Thymus (tissue), 11 donors: ENCODE data around the gene TMC6. TPM values are rescaled to one million over a fixed set of nuclear protein-coding genes. Genes with fewer than 3 reads are reported as not detected.

Experiments
- DNase-seq, 9 donors: peaks; one replicate each; pipeline ENCODE4 v3.0.0-alpha.2; 2013; ENCODE audit warnings: low spot score in 9 of 9, low read depth in 6 of 9, missing footprints in 1 of 9
- H3K27ac ChIP-seq, 2 donors: one replicate each; pipeline ENCODE4 v1.5.1; 2013; ENCODE audit warnings: control low read depth in 1 of 2, low read depth in 1 of 2, low read length in 1 of 2, mild to moderate bottlenecking in 1 of 2, moderate library complexity in 1 of 2
- H3K27me3 ChIP-seq, 2 donors: one replicate each; pipeline ENCODE4 v1.5.1; 2013; ENCODE audit warnings: low read length in 1 of 2; ENCODE audit not compliant: control insufficient read depth in 2 of 2, insufficient read depth in 1 of 2
- H3K36me3 ChIP-seq, 2 donors: one replicate each; pipeline ENCODE4 v1.5.1; 2013; ENCODE audit warnings: low read length in 1 of 2, mild to moderate bottlenecking in 1 of 2, moderate library complexity in 1 of 2; ENCODE audit not compliant: control insufficient read depth in 2 of 2, insufficient read depth in 2 of 2
- H3K4me1 ChIP-seq, 2 donors: one replicate each; pipeline ENCODE4 v1.5.1; 2013; ENCODE audit warnings: low read length in 2 of 2; ENCODE audit not compliant: control insufficient read depth in 2 of 2, insufficient read depth in 2 of 2
- H3K4me3 ChIP-seq, 2 donors: one replicate each; pipeline ENCODE4 v1.5.1; 2013; ENCODE audit warnings: low read length in 2 of 2, control low read depth in 1 of 2, mild to moderate bottlenecking in 1 of 2
- H3K9me3 ChIP-seq, 2 donors: one replicate each; pipeline ENCODE4 v1.5.1; 2013; ENCODE audit warnings: low read length in 1 of 2, mild to moderate bottlenecking in 1 of 2; ENCODE audit not compliant: control insufficient read depth in 2 of 2, insufficient read depth in 1 of 2
- WGBS: extraction: QIAGEN DNeasy Blood & Tissue Kit; methylation state at CpG from one replicate; pipeline ENCODE4 v1.1.7; 2013; 5-methylcytosine and 5-hydroxymethylcytosine counted together
- polyA plus RNA-seq: library from polyadenylated mRNA; stranded (reverse); fragments of 200-250 nt; gene quantifications from one replicate; pipeline ENCODE4 v1.2.3, GENCODE V29; 2013
- total RNA-seq: library from RNA; stranded (reverse); fragments of 120-200 nt; gene quantifications from one replicate; pipeline ENCODE4 v1.2.4, GENCODE V29; 2013
- donor health status: healthy.

Gene TMC6
- total and polyA plus RNA-seq, 2 donors = 83.7 to 174 TPM

- Histone ChIP-seq H3K4me1 (peaks cover 7 to 17% of the 10 kb centered on the region in 2 donors), H3K36me3 (peaks cover 57 to 76% of the 10 kb centered on the region in 2 donors)
Measured at GRCh38 chr17:78113804-78114785, 14.5 kb downstream of the TMC6 start.

GRCh38 chr17:78112518-78113471, 15.8 kb downstream of the TMC6 start:
- Histone ChIP-seq H3K4me1 (peaks cover 4 to 17% of the 10 kb centered on the region in 2 donors), H3K36me3 (peaks cover 61 to 81% of the 10 kb centered on the region in 2 donors), H3K4me3 (no peak overlapping the region), H3K9me3 (no peaks in the 10 kb centered on the region), H3K27ac (peak overlapping the region; percentile 37 to 60), H3K27me3 (no peaks in the 10 kb centered on the region)
- peak in 3 of 9 donors; percentile 66 to 72 (median 71) for DNase-seq
- 73% methylated on average over 33 of the region's 33 CpGs for WGBS

More at GRCh38 chr17:78113804-78114785, 14.5 kb downstream of the TMC6 start:
- DNase-seq = no peak
- Histone ChIP-seq H3K9me3 (no peaks in the 10 kb centered on the region), H3K27me3 (no peaks in the 10 kb centered on the region), H3K4me3 (no peak overlapping the region), H3K27ac (no peak overlapping the region)
- WGBS = 95% methylated on average over 25 of the region's 25 CpGs

DNA sequence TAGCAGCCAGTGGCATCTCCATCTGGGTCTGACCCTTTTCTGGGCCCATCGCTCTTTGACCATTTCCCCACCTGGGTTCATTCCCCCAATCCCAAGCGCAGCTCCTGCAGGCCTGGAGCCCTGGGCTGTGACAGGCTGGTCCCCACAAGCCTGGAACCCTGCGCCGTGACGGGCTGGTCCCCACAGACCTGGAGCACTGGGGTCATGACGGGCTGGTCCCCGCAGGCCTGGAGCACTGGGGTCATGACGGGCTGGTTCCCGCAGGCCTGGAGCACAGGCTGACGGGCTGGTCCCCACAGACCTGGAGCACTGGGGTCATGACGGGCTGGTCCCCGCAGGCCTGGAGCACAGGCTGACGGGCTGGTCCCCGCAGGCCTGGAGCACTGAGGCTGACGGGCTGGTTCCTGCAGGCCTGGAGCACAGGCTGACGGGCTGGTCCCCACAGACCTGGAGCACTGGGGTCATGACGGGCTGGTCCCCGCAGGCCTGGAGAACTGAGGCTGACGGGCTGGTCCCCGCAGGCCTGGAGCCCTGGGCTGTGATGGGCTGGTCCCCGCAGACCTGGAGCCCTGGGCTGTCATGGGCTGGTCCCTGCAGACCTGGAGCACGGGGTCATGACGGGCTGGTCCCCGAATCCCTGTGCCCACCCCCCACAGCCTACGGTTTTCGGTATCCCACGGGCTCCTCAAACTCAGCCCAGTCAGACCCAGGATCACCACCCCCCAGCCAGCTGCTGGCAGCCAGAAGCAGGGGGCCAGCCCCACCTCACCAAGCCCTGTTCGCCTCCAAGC, 16.6 kb downstream of the TMC6 start:
- Histone ChIP-seq H3K9me3 (no peaks in the 10 kb centered on the region), H3K27ac (peak overlapping the region; percentile 37 to 42), H3K36me3 (peaks cover 61 to 80% of the 10 kb centered on the region in 2 donors), H3K4me3 (no peak overlapping the region), H3K27me3 (no peaks in the 10 kb centered on the region), H3K4me1 (peaks cover 0 to 17% of the 10 kb centered on the region in 2 donors)
- no peak for DNase-seq
- WGBS = 95% methylated on average over 28 of the region's 28 CpGs

- Histone ChIP-seq H3K27me3 (no peaks in the 10 kb centered on the region), H3K36me3 (peaks cover 63 to 79% of the 10 kb centered on the region in 2 donors), H3K27ac (no peak overlapping the region), H3K4me3 (no peak overlapping the region), H3K4me1 (peaks cover 0 to 17% of the 10 kb centered on the region in 2 donors), H3K9me3 (peaks cover 0 to 2% of the 10 kb centered on the region in 2 donors)
- no peak for DNase-seq
- 96% methylated on average over 19 of the region's 19 CpGs for WGBS
Measured at GRCh38 chr17:78111016-78111726, 17.4 kb downstream of the TMC6 start.

DNA sequence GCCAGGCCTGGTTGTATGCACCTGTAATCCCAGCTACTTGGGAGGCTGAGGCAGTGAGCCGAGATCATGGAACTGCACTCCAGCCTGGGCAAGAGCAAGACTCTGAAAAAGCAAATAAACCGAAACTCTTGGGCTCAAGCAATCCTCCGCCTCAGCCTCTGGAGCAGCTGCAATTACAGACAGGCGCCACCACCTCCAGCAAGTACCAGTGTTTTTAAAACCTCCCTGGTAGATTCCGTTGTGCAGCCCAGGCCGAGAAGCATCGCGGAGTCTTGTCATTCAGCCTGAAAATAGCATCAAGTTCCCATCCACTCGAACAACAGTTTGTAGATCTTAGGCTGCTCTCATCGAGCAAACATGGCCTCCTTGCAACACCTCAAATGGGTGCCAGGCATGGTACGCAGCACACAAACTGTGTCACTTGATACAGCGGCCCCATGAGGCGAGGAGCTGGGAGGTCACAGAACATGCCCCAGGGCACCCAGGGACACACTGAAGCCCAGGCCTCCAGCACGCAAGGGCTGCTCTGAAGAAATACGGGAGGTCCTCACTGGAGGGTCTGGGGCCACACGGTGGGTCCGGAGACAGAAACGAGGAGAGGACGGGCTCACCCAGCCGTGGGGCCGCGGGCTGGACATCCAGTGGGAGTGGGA, 18.1 kb downstream of the TMC6 start:
- Histone ChIP-seq H3K4me3 (no peak overlapping the region), H3K27me3 (no peaks in the 10 kb centered on the region), H3K36me3 (peaks cover 64 to 86% of the 10 kb centered on the region in 2 donors), H3K4me1 (peaks cover 0 to 17% of the 10 kb centered on the region in 2 donors), H3K9me3 (peaks cover 0 to 3% of the 10 kb centered on the region in 2 donors), H3K27ac (no peak overlapping the region)
- WGBS = 89% methylated on average over 22 of the region's 22 CpGs
- DNase-seq = no peak

DNA sequence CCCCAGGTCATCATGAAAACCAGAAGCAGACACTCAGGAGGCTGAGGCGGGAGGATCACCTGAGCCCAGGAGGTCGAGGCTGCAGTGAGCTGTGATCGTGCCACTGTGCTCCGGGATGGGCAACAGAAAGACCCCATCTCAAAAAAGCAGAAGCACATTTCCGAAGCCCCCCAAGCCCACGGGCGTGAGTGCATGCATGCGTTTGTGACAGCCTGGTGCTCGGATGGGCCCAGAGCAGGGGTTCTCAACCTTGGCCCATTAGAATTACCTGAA, 19.1 kb downstream of the TMC6 start:
- H3K36me3 ChIP-seq = peaks cover 64 to 94% of the 10 kb centered on the region in 2 donors
- DNase-seq = no peak
- peaks cover 0 to 3% of the 10 kb centered on the region in 2 donors for H3K9me3 ChIP-seq
- H3K4me1 ChIP-seq = peaks cover 0 to 17% of the 10 kb centered on the region in 2 donors
- H3K27me3 ChIP-seq = no peaks in the 10 kb centered on the region
- H3K27ac ChIP-seq = no peak overlapping the region
- no peak overlapping the region for H3K4me3 ChIP-seq
- 99% methylated on average over 9 of the region's 9 CpGs for WGBS

DNA sequence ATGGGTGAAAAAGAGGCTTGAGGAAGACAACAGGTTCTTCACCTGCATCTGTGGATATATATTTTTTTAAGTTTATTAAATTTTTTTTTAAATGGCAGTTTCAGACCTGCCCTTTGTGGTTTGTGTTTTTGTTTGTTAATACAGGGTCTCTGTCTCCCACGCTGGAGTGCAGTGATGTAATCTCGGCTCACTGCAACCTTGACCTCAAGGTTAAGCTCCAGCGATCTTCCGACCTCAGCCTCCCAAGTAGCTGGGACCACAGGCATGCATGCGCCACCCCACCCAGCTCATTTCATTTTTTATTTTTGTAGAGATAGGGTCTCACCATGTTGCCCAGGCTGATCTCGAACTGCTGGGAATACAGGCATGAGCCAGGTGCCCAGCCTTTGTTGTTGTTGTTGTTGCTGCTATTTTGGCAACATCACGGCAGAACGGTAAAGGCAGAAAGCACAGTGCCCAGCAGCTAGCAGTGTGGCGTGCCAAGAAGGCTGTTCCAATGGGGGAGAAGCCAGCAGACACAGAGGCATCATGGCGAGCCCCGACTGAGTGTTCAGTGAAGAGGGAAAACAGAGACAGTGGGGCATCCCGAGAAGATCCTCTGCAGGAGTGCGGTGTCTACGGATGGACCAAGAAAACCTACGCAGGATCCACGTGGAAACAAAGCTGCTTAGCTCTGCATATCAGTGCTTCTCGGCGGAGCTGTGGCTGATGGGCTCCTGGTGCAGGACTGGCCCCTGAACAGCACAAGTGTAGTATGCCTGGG, 19.6 kb downstream of the TMC6 start:
- 95% methylated on average over 18 of the region's 18 CpGs for WGBS
- H3K36me3 ChIP-seq = peaks cover 69 to 94% of the 10 kb centered on the region in 2 donors

More for the DNA sequence above, 19.6 kb downstream of the TMC6 start:
- no peak overlapping the region for H3K27ac ChIP-seq
- no peak for DNase-seq
- H3K27me3 ChIP-seq = no peaks in the 10 kb centered on the region
- peaks cover 0 to 3% of the 10 kb centered on the region in 2 donors for H3K9me3 ChIP-seq
- peaks cover 0 to 12% of the 10 kb centered on the region in 2 donors for H3K4me1 ChIP-seq
- H3K4me3 ChIP-seq = no peak overlapping the region
